Activated CD8-positive, alpha-beta T cell treated with anti-CD3 and anti-CD28 coated beads for 36 hours (primary cell): ENCODE data around the gene NIPAL1. TPM values are rescaled to one million over a fixed set of nuclear protein-coding genes. Genes with fewer than 3 reads are reported as not detected.
A peak's percentile ranks its signal among the peaks of the same experiment; 100 is the strongest.

Experiments used
- ATAC-seq: fragments of 200-7000 bp; cut with Tn5 transposase; one replicate; pipeline ENCODE4 v1.10.0; 2021; ENCODE audit warnings: mild to moderate bottlenecking, moderate library complexity
- CTCF ChIA-PET: fragments of 350-600 bp; sonication (Branson Sonifier 250); formaldehyde crosslinking; loops from one replicate; lab custom pipeline; 2021; ENCODE audit warnings: antibody characterized with exemption; lab: Charles Lee
- POLR2A ChIA-PET: fragments of 350-600 bp; sonication (Branson Sonifier 250); formaldehyde crosslinking; loops from one replicate; lab custom pipeline; 2021; ENCODE audit warnings: antibody characterized with exemption; lab: Charles Lee
- DNase-seq: peaks from one replicate; pipeline ENCODE4 v3.0.0-alpha.2; 2020
- H3K27ac Mint-ChIP-seq: one replicate; pipeline ENCODE4 v1.8.0; 2021; ENCODE audit warnings: mild to moderate bottlenecking, mixed read lengths
- H3K27me3 Mint-ChIP-seq: one replicate; pipeline ENCODE4 v1.8.0; 2021; ENCODE audit warnings: mixed read lengths
- H3K36me3 Mint-ChIP-seq: one replicate; pipeline ENCODE4 v1.8.0; 2021; ENCODE audit warnings: low read depth, mixed read lengths
- H3K4me1 Mint-ChIP-seq: one replicate; pipeline ENCODE4 v1.8.0; 2021; ENCODE audit warnings: low read depth, mixed read lengths
- H3K4me3 Mint-ChIP-seq: one replicate; pipeline ENCODE4 v1.8.0; 2021; ENCODE audit warnings: mild to moderate bottlenecking, moderate library complexity, mixed read lengths
- H3K9me3 Mint-ChIP-seq: one replicate; pipeline ENCODE4 v1.8.0; 2021; ENCODE audit warnings: mixed read lengths
- intact Hi-C: fragments of 100-400 bp; cut with micrococcal nuclease; formaldehyde crosslinking; loops from one replicate; pipeline ENCODE4 v1.10.0; 2022
- total RNA-seq, 2 experiments: library from RNA; stranded (reverse); gene quantifications; one replicate each; pipeline ENCODE4 v1.2.3, GENCODE V29; 2021
- TF ChIP-seq, protein P1 (sequence below): fragments of 200-600 bp; IDR thresholded peaks from one replicate; pipeline ENCODE4 v1.8.0; 2022; ENCODE audit warnings: antibody characterized with exemption, mild to moderate bottlenecking

Gene NIPAL1
- total RNA-seq, 2 experiments from 2014 or later, result 1.1 to 1.9 TPM

DNA sequence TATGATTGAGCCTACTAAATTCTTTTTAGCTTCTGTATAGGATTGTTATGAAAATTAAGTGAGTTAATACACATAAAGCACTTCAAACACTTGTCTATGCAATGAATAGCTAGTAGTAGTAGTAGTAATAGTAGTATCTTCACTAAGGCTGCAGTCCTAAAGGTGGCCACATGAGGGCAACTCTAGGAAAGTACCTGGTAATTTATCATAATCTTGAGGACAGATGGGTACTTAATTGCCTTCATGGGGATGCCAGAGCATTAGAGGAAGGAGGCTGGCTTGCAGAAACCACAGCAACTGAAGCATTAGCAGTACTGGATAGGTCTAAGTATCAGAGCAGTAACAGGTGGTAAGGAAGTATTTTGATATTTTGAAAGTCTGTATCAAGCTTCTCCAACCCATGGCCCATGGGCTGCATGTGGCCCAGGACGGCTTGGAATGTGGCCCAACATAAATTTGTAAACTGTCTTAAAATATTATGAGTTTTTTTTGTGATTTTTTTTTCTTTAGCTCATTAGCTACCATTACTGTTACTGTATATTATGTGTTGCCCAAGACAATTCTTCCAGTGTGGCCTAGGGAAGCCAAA is 17.3 kb downstream of the NIPAL1 start:
- peaks cover 6% of the 10 kb centered on the region for H3K9me3 Mint-ChIP-seq
- peaks cover 15% of the 10 kb centered on the region for H3K36me3 Mint-ChIP-seq
- peak; percentile 88 for DNase-seq
- peak; percentile 72 for ATAC-seq
- peaks cover 2% of the 10 kb centered on the region for H3K27me3 Mint-ChIP-seq
- intact Hi-C loops, result loop anchor here (2.0 to 5.0 kb wide), 2 partner anchors 13 to 53 kb away; no protein-coding TSS in a partner anchor
- H3K4me1 Mint-ChIP-seq, result peaks cover 60% of the 10 kb centered on the region
- CTCF ChIA-PET, result interaction anchor here (0.5 to 9.5 kb wide), 31 partner anchors 9 to 440 kb away, joined by 3 to 90 read pairs (median 5); partner anchors contain the start of genes CNGA1 and NIPAL1
- TF ChIP-seq, protein P1, sequence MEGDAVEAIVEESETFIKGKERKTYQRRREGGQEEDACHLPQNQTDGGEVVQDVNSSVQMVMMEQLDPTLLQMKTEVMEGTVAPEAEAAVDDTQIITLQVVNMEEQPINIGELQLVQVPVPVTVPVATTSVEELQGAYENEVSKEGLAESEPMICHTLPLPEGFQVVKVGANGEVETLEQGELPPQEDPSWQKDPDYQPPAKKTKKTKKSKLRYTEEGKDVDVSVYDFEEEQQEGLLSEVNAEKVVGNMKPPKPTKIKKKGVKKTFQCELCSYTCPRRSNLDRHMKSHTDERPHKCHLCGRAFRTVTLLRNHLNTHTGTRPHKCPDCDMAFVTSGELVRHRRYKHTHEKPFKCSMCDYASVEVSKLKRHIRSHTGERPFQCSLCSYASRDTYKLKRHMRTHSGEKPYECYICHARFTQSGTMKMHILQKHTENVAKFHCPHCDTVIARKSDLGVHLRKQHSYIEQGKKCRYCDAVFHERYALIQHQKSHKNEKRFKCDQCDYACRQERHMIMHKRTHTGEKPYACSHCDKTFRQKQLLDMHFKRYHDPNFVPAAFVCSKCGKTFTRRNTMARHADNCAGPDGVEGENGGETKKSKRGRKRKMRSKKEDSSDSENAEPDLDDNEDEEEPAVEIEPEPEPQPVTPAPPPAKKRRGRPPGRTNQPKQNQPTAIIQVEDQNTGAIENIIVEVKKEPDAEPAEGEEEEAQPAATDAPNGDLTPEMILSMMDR, result peak; percentile 87
- no peak overlapping the region for H3K27ac Mint-ChIP-seq
- H3K4me3 Mint-ChIP-seq, result no peak overlapping the region
- POLR2A ChIA-PET, result no interaction called here

DNA sequence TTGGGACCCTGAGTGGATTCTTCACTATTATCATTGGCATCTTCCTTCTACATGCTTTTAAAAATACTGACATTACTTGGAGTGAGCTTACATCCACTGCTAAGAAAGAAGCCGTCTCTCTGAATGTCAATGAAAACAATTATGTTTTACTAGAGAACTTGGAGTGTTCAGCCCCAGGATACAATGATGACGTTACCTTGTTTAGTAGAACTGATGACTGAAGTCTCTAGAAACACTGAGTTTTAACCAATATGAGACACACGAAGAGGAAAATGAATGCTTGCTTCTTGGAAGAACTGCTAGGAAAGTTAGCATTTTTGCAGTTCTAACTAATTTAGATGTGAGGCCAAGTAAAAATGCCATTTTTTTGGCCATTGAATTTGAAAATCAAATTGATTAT is 19.4 kb downstream of the NIPAL1 start:
- H3K4me3 Mint-ChIP-seq, result no peak overlapping the region
- peaks cover 2% of the 10 kb centered on the region for H3K27me3 Mint-ChIP-seq
- TF ChIP-seq, protein P1, result no peak
- DNase-seq (no peak), ATAC-seq (peak; percentile 38)
- peaks cover 15% of the 10 kb centered on the region for H3K36me3 Mint-ChIP-seq
- peaks cover 52% of the 10 kb centered on the region for H3K4me1 Mint-ChIP-seq
- H3K27ac Mint-ChIP-seq, result peak overlapping the region; percentile 85
- ChIA-PET CTCF (interaction anchor here (0.9 to 9.5 kb wide), 11 partner anchors 9 to 94 kb away, joined by 3 to 90 read pairs (median 6); no protein-coding TSS in a partner anchor), POLR2A (interaction anchor here (0.6 to 2.7 kb wide), 9 partner anchors 9 to 144 kb away, joined by 3 to 19 read pairs (median 4); partner anchors contain the start of gene TXK)
- peaks cover 6% of the 10 kb centered on the region for H3K9me3 Mint-ChIP-seq
- intact Hi-C loops, result loop anchor here (1.0 kb wide), 1 partner anchor 11 kb away; no protein-coding TSS in a partner anchor

DNA sequence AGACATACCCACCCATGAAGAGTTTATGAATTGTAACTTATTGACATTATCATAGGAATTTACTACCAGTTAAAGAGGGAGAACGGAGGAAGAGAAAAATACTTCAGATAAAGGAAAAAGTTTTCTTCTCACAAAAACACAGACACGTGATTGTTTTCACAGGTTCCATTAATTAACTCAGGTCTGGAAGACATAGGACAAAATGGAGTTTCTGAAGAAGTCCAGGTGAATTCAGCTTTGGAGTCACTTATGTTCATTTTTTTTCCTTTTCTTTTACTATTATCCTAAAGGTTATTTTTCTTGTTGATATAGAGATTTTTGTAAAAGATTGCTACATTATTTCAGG is 20.5 kb downstream of the NIPAL1 start:
- peaks cover 58% of the 10 kb centered on the region for H3K4me1 Mint-ChIP-seq
- intact Hi-C loops, result no loop called here
- DNase-seq, result no peak
- ChIA-PET POLR2A (interaction anchor here (1.2 to 2.7 kb wide), 4 partner anchors 10 to 143 kb away, joined by 3 to 19 read pairs (median 4); no protein-coding TSS in a partner anchor), CTCF (interaction anchor here (1.8 to 9.5 kb wide), 4 partner anchors 8 to 48 kb away, joined by 10 to 90 read pairs (median 65); no protein-coding TSS in a partner anchor)
- peaks cover 5% of the 10 kb centered on the region for H3K27me3 Mint-ChIP-seq
- H3K36me3 Mint-ChIP-seq, result peaks cover 15% of the 10 kb centered on the region
- ATAC-seq, result no peak
- TF ChIP-seq, protein P1, result no peak
- H3K27ac Mint-ChIP-seq, result no peak overlapping the region
- no peak overlapping the region for H3K4me3 Mint-ChIP-seq
- H3K9me3 Mint-ChIP-seq, result peaks cover 6% of the 10 kb centered on the region

DNA sequence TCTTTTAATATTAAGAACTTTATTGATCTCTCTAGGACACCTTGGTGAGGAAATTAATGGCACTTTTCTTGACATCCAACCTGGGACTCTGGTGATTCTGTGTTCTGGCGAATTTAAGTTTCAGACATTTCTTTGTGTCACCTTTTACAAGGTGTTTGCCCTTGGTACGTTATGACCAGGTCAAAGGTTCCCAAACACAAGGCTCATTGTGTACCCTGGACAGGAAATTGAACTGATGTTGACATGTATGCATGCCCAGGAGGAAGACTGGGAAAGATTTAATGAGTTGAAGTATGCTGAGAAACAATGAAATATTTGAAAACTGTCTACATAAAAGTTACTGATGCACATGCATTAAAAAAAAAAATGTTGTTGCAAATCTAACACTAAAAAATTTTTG is 22.1 kb downstream of the NIPAL1 start:
- Mint-ChIP-seq H3K9me3 (peaks cover 6% of the 10 kb centered on the region), H3K27me3 (peaks cover 5% of the 10 kb centered on the region), H3K4me1 (peaks cover 61% of the 10 kb centered on the region), H3K27ac (no peak overlapping the region), H3K36me3 (peaks cover 15% of the 10 kb centered on the region), H3K4me3 (no peak overlapping the region)
- DNase-seq (no peak), ATAC-seq (no peak)
- TF ChIP-seq, protein P1, result no peak
- ChIA-PET POLR2A (no interaction called here), CTCF (interaction anchor here (5.8 to 9.5 kb wide), 3 partner anchors 10 to 46 kb away, joined by 44 to 90 read pairs (median 86); no protein-coding TSS in a partner anchor)
- intact Hi-C loops, result no loop called here

DNA sequence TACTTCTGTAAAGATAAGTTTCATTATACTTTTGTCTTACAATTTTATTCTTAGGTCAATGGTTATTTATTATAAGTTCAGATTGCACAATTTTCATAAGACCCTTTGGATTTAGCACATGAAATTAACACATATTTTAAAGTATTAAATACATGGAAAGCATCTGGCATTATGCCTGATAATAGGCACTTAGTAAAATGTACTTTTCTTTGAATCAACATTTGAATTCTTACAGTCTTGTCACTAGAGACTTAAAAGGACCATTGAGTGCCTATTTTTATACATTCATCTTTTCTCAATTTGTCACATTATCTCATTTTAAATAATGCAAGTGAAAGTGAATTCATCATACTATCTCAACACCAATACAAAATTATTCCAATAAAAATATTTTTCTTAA is 23.0 kb downstream of the NIPAL1 start:
- CTCF ChIA-PET, result no interaction called here
- Mint-ChIP-seq H3K4me1 (peaks cover 61% of the 10 kb centered on the region), H3K9me3 (peaks cover 6% of the 10 kb centered on the region)

More for the DNA sequence above, 23.0 kb downstream of the NIPAL1 start:
- intact Hi-C loops, result no loop called here
- ATAC-seq (no peak), DNase-seq (no peak)
- Mint-ChIP-seq H3K36me3 (peaks cover 15% of the 10 kb centered on the region), H3K27ac (no peak overlapping the region), H3K27me3 (peaks cover 5% of the 10 kb centered on the region), H3K4me3 (no peak overlapping the region)
- TF ChIP-seq, protein P1, result no peak
- POLR2A ChIA-PET, result interaction anchor here (0.8 kb wide), 1 partner anchor 41 kb away, joined by 4 read pairs; no protein-coding TSS in a partner anchor
